HepG2 (cell line): ENCODE measurements around the gene SAMSN1. TPM values are rescaled to one million over a fixed set of nuclear protein-coding genes. Genes with fewer than 3 reads are reported as not detected.

Experiments
- ATAC-seq: fragments of 200-7000 bp; cut with Tn5 transposase; 3 replicates; pipeline ENCODE4 v1.9.1; 2020; ENCODE audit warnings: mild to moderate bottlenecking, moderate library complexity
- BruUV-seq: library from RNA; stranded (reverse); fragments of 400-500 nt; replicated peaks from 2 replicates; lab custom pipeline; 2021; lab: Mats Ljungman, UMichigan
- CTCF ChIA-PET: fragments of 300-600 bp; formaldehyde crosslinking; extraction: SDS; loops from one replicate; lab custom pipeline; 2021; ENCODE audit warnings: low total read pairs, inconsistent platforms, low intra/inter-chr PET ratio; lab: Yijun Ruan, JAX
- POLR2A ChIA-PET: fragments of 350-600 bp; sonication (Branson Sonifier 250); formaldehyde crosslinking; loops from one replicate; lab custom pipeline; 2020; ENCODE audit warnings: antibody characterized with exemption, inconsistent platforms; lab: Yijun Ruan, JAX
- DNase-seq: peaks from one replicate; pipeline ENCODE4 v3.0.0-alpha.2; 2015; ENCODE audit warnings: low spot score
- FAIRE-seq: peaks from 3 replicates; lab custom pipeline; 2011; peaks lifted over from hg19 to GRCh38; lab: Jason Lieb, UNC
- H2AFZ ChIP-seq: one replicate; pipeline ENCODE4 v1.6.1; 2011; ENCODE audit warnings: low read length, inconsistent platforms
- H3K27ac ChIP-seq: fragments of 300-600 bp; 3 replicates; pipeline ENCODE4 v1.8.0; 2011; ENCODE audit warnings: mixed run types, mild to moderate bottlenecking, mixed read lengths, low read length, inconsistent platforms; ENCODE audit not compliant: insufficient read depth; ENCODE audit errors: extremely low read length
- H3K27me3 ChIP-seq, 2 experiments: fragments of 200-600 bp in 1 of 2; 2 replicates in 1 of 2; 3 replicates in 1 of 2; pipeline versions ENCODE4 v1.6.0 to v1.8.0; 2011; ENCODE audit warnings: low read length in 2 of 2, mild to moderate bottlenecking in 2 of 2, moderate library complexity in 2 of 2, inconsistent platforms in 1 of 2; ENCODE audit not compliant: insufficient read depth in 2 of 2, control insufficient read depth in 1 of 2
- H3K36me3 ChIP-seq, 2 experiments: fragments of 200-600 bp in 1 of 2; replicated peaks in 1 of 2; 2 replicates in 1 of 2; 3 replicates in 1 of 2; pipeline versions ENCODE4 v1.5.1 to v1.8.0; 2011; ENCODE audit warnings: low read length in 2 of 2, inconsistent platforms in 1 of 2; ENCODE audit not compliant: insufficient read depth in 2 of 2, control insufficient read depth in 1 of 2
- H3K4me1 ChIP-seq: 2 replicates; pipeline ENCODE4 v1.5.1; 2012; ENCODE audit warnings: low read length, inconsistent platforms; ENCODE audit not compliant: insufficient read depth
- H3K4me2 ChIP-seq: 2 replicates; pipeline ENCODE4 v1.6.0; 2011; ENCODE audit warnings: low read depth, low read length, inconsistent platforms
- H3K4me3 ChIP-seq, 3 experiments: fragments of 200-600 bp in 1 of 3; sonication (generic), shearing (Covaris generic) in 1 of 3; replicated peaks in 1 of 3; 2 replicates each; pipeline ENCODE4 v1.5.1; 2011 to 2016; ENCODE audit warnings: low read length in 3 of 3, inconsistent platforms in 2 of 3, low read depth in 2 of 3, mild to moderate bottlenecking in 2 of 3, control low read depth in 1 of 3, mixed read lengths in 1 of 3; ENCODE audit not compliant: insufficient read depth in 1 of 3
- H3K79me2 ChIP-seq: one replicate; pipeline ENCODE4 v1.6.1; 2011; ENCODE audit warnings: low read length, inconsistent platforms; ENCODE audit not compliant: insufficient read depth
- H3K9ac ChIP-seq: 2 replicates; pipeline ENCODE4 v1.6.0; 2011; ENCODE audit warnings: mild to moderate bottlenecking, low read depth, low read length, inconsistent platforms; ENCODE audit not compliant: insufficient read depth
- H3K9me3 ChIP-seq: 2 replicates; pipeline ENCODE4 v1.5.1; 2012; ENCODE audit warnings: mild to moderate bottlenecking, low read length
- H4K20me1 ChIP-seq: 2 replicates; pipeline ENCODE4 v1.6.0; 2011; ENCODE audit warnings: inconsistent platforms, mild to moderate bottlenecking, low read length, moderate library complexity; ENCODE audit not compliant: insufficient read depth
- AGO2 ChIP-seq: fragments of 200-400 bp; formaldehyde crosslinking; optimal IDR thresholded peaks from 2 replicates; pipeline ENCODE3; 2017; ENCODE audit warnings: mild to moderate bottlenecking, low read depth, low read length, moderate library complexity
- DNMT3B ChIP-seq: conservative IDR thresholded peaks from 2 replicates; pipeline ENCODE4 v1.6.1; 2016; ENCODE audit warnings: missing biosample characterization, control low read depth
- FOXM1 ChIP-seq: sonication (generic); formaldehyde crosslinking; IDR thresholded peaks from 2 replicates; pipeline ENCODE4 v1.5.0; 2020; ENCODE audit warnings: missing genetic modification reagents
- GLI4 ChIP-seq: sonication (generic); formaldehyde crosslinking; IDR thresholded peaks from 2 replicates; pipeline ENCODE4 v1.5.1; 2020; ENCODE audit warnings: missing genetic modification reagents, mild to moderate bottlenecking, moderate library complexity, borderline replicate concordance
- HOXA9 ChIP-seq: sonication (generic); formaldehyde crosslinking; IDR thresholded peaks from 2 replicates; pipeline ENCODE4 v1.8.1; 2022; ENCODE audit warnings: missing genetic modification reagents, mild to moderate bottlenecking, moderate library complexity, borderline replicate concordance
- KLF11 ChIP-seq: IDR thresholded peaks from 2 replicates; pipeline ENCODE4 v1.6.1; 2016; ENCODE audit warnings: missing compliant biosample characterization
- KMT2A ChIP-seq: sonication (generic); formaldehyde crosslinking; IDR thresholded peaks from 2 replicates; pipeline ENCODE4 v1.4.0; 2020; ENCODE audit warnings: missing genetic modification reagents
- NR2F2 ChIP-seq: IDR thresholded peaks from 2 replicates; pipeline ENCODE4 v1.6.1; 2012; ENCODE audit warnings: low read depth, inconsistent platforms, borderline replicate concordance
- ZNF124 ChIP-seq: sonication (generic); formaldehyde crosslinking; IDR thresholded peaks from 2 replicates; pipeline ENCODE4 v1.4.0; 2020; ENCODE audit warnings: missing genetic modification reagents
- ZNF282 ChIP-seq: fragments of 450-650 bp; IDR thresholded peaks from 2 replicates; pipeline ENCODE4 v1.6.1; 2018; ENCODE audit not compliant: partially characterized antibody
- ZNF83 ChIP-seq: sonication (generic); formaldehyde crosslinking; IDR thresholded peaks from 2 replicates; pipeline ENCODE4 v1.4.0; 2020; ENCODE audit warnings: missing genetic modification reagents, mild to moderate bottlenecking, borderline replicate concordance
- WGBS: methylation state at CpG from one replicate; pipeline ENCODE4 v1.1.6; 2017; ENCODE audit warnings: low lambda C conversion rate; 5-methylcytosine and 5-hydroxymethylcytosine counted together
- in situ Hi-C: cut with HindIII; loops from 2 replicates; pipeline ENCODE4 v1.10.0; 2017; ENCODE audit warnings: low pct_unique_long_range_greater_than_20kb; ENCODE audit not compliant: extremely low pct_ligation_motif_present
- intact Hi-C: fragments of 100-400 bp; cut with micrococcal nuclease; formaldehyde crosslinking; loops from one replicate; pipeline ENCODE4 v1.10.0; 2022; ENCODE audit not compliant: unreplicated experiment
- polyA plus RNA-seq, 8 experiments: library from polyadenylated mRNA; depleted of rRNA in 3 of 8; stranded (reverse) in 7 of 8; unstranded in 1 of 8; fragments of >200 nt; fragmentation: Illumina TruSeq in 4 of 8; extraction: Trizol in 4 of 8; gene quantifications; 2 replicates each; pipeline versions ENCODE4 v1.2.1 to v1.2.3, GENCODE V29; 2011 to 2016; ENCODE audit warnings: low read depth in 4 of 8, missing spikeins in 1 of 8, mixed read lengths in 1 of 8; ENCODE audit not compliant: insufficient read depth in 1 of 8
- total RNA-seq, 5 experiments: library from RNA; depleted of rRNA; stranded (reverse); fragments of >200 nt; fragmentation: Illumina TruSeq; extraction: Trizol; gene quantifications; 2 replicates each; pipeline ENCODE4 v1.2.3, GENCODE V29; 2016; ENCODE audit warnings: low read depth in 1 of 5
- TF ChIP-seq, protein P1 (sequence below): sonication (generic); formaldehyde crosslinking; IDR thresholded peaks from 2 replicates; pipeline ENCODE4 v1.8.0; 2022; ENCODE audit warnings: missing genetic modification reagents, mild to moderate bottlenecking, borderline replicate concordance
- TF ChIP-seq, protein P2 (sequence below): IDR thresholded peaks from 2 replicates; pipeline ENCODE4 v1.6.1; 2018; ENCODE audit warnings: missing genetic modification reagents, mild to moderate bottlenecking, missing compliant biosample characterization

SAMSN1 gene
- total and polyA plus RNA-seq, 2 of the 13 experiments (the other 11 are each of a cell fraction or from before 2014, with no cell fraction given) = 0.09 TPM; not detected in 1

DNA sequence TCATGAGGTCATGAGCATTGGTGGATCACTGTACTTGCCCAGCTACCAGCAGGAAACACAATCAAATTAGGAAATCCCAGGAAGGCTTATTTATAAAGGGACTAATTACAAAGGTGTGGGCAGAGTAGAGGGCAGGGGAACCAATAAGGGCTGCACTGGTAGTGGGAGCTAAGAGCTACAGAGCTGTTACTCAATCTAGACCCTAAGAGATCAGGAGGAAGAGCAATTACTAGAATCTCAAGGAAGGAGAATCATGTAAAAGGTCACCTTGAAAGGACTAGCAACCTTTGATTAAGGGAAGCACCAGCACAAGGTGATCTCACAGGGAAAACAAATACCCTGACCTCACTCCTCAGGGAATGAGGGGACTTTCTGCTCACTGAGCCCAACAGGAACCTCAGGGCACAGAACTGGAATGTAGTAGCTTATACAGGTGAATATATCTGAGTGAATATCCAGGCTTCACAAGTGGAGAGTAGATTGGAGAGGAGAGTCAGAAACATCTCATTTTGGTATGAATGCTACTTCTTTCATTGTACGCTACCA, 66.8 kb downstream of the SAMSN1 start:
- in situ Hi-C loops = no loop called here

More for the DNA sequence above, 66.8 kb downstream of the SAMSN1 start:
- Histone ChIP-seq H3K27ac (no peak overlapping the region), H3K4me2 (no peak overlapping the region), H3K79me2 (no peaks in the 10 kb centered on the region), H3K27me3 (no peaks in the 10 kb centered on the region; a peak in 1 of 5 replicates), H3K9me3 (no peaks in the 10 kb centered on the region), H3K9ac (no peak overlapping the region), H3K4me3 (no peak overlapping the region), H3K4me1 (no peaks in the 10 kb centered on the region), H2AFZ (no peak overlapping the region), H4K20me1 (no peaks in the 10 kb centered on the region)
- ATAC-seq (no peak), DNase-seq (no peak)
- intact Hi-C loops = no loop called here
- 0% methylated on average over 1 of the region's 1 CpG for WGBS
- CTCF ChIA-PET = no interaction called here
- POLR2A ChIA-PET = no interaction called here
- TF ChIP-seq KLF11 (CRISPR knock-in tag) (no peak), AGO2 (no peak), ZNF83 (CRISPR knock-in tag) (no peak), DNMT3B (no peak), FOXM1 (CRISPR knock-in tag) (no peak), GLI4 (no peak), NR2F2 (no peak), ZNF282 (no peak), ZNF124 (CRISPR knock-in tag) (no peak), HOXA9 (CRISPR knock-in tag) (no peak), KMT2A (CRISPR knock-in tag) (no peak)
- TF ChIP-seq, protein P1, sequence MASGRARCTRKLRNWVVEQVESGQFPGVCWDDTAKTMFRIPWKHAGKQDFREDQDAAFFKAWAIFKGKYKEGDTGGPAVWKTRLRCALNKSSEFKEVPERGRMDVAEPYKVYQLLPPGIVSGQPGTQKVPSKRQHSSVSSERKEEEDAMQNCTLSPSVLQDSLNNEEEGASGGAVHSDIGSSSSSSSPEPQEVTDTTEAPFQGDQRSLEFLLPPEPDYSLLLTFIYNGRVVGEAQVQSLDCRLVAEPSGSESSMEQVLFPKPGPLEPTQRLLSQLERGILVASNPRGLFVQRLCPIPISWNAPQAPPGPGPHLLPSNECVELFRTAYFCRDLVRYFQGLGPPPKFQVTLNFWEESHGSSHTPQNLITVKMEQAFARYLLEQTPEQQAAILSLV (CRISPR knock-in tag) = no peak
- TF ChIP-seq, protein P2, sequence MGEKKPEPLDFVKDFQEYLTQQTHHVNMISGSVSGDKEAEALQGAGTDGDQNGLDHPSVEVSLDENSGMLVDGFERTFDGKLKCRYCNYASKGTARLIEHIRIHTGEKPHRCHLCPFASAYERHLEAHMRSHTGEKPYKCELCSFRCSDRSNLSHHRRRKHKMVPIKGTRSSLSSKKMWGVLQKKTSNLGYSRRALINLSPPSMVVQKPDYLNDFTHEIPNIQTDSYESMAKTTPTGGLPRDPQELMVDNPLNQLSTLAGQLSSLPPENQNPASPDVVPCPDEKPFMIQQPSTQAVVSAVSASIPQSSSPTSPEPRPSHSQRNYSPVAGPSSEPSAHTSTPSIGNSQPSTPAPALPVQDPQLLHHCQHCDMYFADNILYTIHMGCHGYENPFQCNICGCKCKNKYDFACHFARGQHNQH (CRISPR knock-in tag) = no peak
- TF ChIP-seq, all 625 proteins: peak for 0
- no peaks in the 10 kb centered on the region for H3K36me3 ChIP-seq
- no TSS peak for BruUV-seq
- no peak for FAIRE-seq
